ENCODE measurements around the gene CERS6.
"Not testable (repeated sequence)": the region's sequence is repeated elsewhere in the genome, so short reads cannot be mapped to it uniquely, and the experiment has no call there.

CERS6 gene, protein sequence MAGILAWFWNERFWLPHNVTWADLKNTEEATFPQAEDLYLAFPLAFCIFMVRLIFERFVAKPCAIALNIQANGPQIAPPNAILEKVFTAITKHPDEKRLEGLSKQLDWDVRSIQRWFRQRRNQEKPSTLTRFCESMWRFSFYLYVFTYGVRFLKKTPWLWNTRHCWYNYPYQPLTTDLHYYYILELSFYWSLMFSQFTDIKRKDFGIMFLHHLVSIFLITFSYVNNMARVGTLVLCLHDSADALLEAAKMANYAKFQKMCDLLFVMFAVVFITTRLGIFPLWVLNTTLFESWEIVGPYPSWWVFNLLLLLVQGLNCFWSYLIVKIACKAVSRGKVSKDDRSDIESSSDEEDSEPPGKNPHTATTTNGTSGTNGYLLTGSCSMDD

DNA sequence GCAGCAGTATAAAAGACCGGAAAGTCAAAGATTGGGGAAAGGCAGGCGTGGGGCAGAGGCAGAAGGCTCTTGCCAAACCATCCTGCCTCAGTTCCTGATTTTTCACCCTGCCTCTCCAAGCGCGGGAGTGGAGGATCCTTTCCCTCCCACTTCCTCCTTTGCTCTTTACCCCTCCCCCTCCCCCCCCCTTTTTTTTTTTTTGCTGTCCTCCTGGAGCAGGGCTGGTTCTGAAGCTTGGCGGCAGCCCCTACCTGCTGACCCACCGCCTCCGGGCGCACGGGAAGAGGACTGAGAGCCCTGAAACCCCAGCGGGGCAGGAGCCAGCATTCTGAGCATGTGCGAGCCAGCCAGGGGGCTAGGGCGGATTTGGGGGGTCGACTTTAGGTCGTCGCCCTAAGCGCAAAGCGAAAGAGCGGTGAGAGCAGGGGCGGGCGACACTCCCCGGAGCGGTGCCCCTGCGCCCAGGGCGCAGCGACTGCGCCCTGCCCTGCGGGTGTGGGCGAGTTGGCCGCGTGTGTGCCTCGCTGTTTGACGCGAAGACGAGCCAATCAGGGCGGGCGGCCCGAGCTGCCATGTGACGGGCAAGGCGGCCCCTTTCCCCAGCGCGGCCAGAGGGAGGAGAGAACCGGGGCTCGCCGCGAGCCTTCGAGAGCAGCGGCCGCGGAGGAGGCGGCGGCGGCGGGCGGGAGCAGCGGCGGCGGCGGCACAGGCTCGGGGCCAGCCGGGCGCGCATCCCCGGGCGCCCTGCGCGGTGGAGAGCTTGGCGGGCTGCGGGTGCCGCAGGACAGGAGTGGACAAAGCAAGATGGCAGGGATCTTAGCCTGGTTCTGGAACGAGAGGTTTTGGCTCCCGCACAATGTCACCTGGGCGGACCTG is at the start of gene CERS6:
Gene CERS6, plus strand, starts transcription at position 628 of the 876 bp plus-strand sequence. Its CDS starts 177 bp downstream, at position 805.
- DNase-seq, result peak; percentile 95

GRCh38 chr2:168412301-168412700 is 43.8 kb upstream of the CERS6 start:
- DNase-seq, result not testable (repeated sequence)

DNA sequence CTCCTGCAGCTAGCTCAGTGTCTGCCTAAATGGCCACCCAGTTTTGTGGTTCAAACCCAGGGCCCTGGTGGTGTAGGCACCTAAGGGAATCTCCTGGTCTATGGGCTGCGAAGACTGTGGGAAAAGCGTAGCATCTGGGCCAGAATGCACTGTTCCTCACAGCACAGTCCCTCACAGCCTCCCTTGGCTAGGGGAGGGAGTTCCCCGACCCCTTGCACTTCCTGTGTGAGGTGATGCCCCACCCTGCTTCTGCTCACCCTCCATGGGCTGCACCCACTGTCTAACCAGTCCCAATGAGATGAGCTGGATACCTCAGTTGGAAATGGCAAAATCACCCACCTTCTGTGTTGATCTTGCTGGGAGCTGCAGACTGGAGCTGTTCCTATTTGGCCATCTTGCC is 43.0 kb upstream of the CERS6 start:
- DNase-seq, result not testable (repeated sequence)

GRCh38 chr2:168416555-168416954 is 39.5 kb upstream of the CERS6 start:
- DNase-seq, result no peak

DNA sequence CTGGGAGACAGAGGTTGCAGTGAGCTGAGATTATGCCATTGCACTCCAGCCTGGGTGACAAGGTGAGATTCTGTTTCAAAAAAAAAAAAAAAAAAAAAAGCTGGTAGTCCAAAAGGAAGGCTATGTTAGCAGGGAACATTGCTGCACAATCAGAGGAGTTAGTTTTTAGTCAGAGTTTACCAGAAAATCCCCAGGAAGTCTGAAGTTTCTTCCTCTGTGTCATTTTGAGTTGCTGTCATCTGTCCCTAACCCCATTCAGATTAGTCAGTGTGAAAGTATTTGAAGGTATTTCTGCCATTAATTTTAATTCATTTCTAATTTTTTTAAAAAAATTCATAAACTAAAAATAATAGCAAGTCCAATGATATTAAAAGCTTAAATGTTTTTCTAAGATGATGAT is 33.5 kb upstream of the CERS6 start:
- no peak for DNase-seq

DNA sequence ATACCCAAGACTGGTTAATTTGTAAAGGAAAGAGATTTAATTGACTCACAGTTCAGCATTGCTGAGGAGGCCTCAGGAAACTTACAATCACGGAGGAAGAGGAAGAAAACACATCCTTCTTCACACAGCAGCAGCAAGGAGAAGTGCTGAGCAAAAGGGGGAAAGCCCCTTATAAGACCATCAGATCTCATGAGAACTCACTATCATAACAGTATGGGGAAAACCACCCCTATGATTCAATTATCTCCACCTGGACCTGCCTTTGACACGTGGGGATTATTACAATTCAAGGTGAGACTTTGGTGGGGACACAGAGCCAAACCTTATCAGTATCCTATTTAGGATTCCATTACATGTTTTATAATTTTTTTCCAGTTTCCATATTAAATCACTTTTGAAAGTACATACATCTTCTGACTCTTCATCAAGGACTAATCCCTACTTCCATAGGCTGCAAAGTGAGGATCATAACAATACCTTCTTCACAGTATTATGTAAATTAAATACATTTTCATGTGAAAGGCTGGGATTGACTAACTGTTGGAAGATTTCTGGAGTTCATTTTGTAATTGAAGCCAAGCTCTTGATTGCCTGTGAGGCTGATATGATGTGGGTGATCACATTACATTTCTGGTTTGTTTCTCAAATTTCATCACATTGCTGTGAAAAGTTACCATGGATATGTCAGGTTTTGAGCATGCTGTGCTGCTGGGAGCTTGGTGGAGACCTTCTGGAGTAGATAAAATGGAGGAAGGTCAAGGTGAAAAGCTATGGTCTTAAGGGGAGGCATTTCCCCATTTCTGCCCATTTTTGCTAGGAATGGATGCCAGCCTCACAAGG is 31.7 kb upstream of the CERS6 start:
- DNase-seq, result no peak

GRCh38 chr2:168424971-168425370 is 31.1 kb upstream of the CERS6 start:
- DNase-seq, result no peak

GRCh38 chr2:168426861-168427260 is 29.2 kb upstream of the CERS6 start:
- DNase-seq, result no peak

DNA sequence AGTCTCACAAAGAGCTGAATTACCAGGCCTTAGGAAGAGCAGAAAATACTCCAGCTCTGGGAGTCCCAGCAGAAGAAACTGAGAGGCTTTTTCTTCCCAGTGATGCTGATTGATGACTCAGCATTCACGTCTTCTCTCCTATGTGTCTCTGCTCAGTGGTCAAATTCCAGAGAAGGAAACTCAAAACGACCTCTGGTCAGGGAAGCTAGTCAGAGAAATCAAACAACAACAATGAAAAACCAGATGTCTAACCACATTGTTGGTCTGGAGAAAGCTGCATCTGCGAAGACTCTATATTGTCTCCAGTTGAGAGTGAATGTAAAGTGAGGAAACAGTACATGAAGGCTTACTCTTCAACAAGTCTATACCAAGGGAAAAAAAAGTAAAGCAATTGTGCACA is 28.6 kb upstream of the CERS6 start:
- DNase-seq, result no peak

DNA sequence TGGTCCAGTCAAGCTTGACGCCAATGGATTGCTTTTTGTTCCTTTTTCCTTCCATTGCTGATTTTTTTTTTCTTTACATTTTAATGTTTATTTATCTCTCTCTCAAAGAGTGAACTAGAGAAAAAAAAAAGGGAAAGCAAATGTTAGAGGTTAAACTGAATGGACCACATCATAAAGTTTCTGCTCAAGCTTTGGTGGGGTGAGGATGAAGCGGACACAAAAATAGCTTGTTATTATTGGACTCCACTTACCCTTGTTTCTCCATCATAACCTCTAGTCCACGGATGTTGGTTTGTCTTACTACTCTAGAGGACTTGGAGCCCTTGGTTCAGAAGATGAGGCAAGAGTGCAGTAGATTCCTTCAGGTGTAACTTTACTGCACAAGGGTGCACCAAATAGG is 27.6 kb upstream of the CERS6 start:
- no peak for DNase-seq

DNA sequence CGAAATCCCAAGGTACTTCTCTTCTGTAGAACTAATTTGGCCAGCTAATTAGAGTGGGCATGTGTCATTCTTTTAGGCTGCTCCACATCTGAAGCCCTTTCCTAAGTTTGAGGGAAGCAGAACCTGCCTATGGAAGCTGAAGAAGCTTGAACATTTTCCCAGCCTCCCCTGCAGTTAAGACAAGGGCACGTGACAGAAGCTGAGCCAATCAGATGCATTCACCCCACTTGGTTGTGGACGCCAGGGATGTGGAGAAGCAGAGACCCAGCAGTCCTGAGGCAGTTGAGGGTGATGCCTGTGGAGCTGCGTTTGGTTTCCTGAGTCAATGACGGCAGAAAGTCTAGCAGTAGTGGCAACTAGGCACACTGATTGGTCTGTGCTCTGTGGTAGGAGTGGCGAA is 26.1 kb upstream of the CERS6 start:
- no peak for DNase-seq

GRCh38 chr2:168430431-168430830 is 25.6 kb upstream of the CERS6 start:
- DNase-seq, result no peak

GRCh38 chr2:168431301-168432024 is 24.6 kb upstream of the CERS6 start:
- no peak for DNase-seq

DNA sequence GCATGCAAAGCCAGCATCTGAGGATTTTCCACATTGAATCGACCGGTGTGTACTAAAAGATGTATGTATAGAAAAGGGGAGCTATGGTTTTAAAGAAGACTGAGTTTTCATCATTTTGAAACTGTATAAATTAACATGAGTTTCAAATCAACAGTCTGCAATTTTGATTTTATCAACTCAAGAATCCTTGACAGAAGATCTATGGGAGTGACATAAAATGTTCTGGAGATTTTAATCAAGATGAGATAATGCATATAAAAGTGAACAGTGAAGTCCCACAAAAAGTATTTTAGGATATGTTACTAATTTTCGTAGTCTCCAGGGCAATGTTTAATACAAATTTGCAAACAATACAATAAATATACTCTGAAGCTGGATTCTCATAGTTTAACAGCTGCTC is 24.0 kb upstream of the CERS6 start:
- DNase-seq, result no peak

DNA sequence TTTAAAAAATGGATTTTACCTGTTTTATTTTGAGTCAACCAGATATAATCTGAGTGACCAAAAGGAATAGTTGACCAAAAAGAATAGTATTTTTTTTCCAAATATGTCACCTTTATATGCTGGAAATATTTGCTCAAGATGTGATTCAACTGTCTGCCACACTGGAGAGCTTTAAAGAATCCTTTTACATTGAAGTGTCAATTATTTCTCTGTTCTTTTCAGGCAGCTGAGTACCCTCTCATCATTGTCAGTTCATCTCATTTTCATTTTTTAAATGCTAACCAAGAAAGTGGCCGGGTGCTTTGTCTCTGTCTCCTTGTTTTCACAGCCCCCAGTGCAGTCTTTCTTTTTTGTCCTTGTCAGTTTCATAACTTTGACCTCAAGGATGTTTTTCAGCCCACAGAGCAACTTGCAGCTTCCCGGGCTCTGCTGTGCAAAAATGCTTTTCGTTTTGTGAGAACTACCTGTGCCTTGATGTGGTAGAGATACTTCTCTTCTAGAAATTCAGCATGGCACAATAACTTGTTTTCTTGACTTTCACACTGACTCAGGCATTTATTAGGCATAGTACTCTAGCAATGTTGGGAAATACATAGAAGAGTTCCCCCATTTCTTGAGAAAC is 23.4 kb upstream of the CERS6 start:
- DNase-seq, result no peak

GRCh38 chr2:168433527-168433926 is 22.5 kb upstream of the CERS6 start:
- peak; percentile 24 for DNase-seq

- DNase-seq, result peak; percentile 88
Observed at GRCh38 chr2:168434146-168434545, 21.9 kb upstream of the CERS6 start.

DNA sequence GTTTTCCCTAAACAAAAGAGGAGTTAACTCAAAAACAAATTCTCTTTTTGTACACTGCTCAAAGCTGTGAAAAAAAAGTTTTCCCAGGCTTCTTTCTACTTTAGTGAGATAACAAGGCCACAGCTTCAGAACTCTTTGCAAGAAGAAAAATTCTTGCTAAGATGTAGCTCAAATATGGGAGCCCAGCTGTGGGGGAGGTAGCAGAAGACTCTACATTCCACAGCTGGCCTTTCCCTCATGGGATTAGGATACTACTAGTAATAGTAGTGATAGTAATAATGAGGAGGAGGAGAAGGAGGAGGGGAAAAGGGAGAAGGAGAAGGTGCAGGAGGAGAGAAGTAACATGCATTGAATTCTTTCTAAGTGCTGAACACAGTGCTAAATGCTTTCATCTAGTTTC is 19.2 kb upstream of the CERS6 start:
- DNase-seq, result no peak

DNA sequence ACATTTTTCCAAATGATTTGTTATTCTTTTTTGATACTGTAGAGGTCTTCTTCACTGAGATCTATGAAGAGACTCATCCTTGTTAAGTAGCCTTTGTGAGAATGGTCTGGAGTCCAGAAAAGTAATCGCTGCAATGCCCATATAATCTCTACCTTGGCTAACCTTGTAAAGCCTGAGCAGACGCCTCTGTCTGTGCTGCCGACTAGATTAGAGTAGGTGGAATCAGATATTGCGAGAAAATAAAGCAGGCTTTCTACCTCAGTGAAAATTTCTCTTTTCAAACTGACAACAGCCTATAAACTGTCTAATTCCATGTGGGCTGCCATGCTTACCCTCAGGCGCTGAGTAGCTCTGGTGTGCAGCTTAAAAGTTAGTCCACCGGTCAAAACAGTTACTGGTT is 17.5 kb upstream of the CERS6 start:
- DNase-seq, result no peak

DNA sequence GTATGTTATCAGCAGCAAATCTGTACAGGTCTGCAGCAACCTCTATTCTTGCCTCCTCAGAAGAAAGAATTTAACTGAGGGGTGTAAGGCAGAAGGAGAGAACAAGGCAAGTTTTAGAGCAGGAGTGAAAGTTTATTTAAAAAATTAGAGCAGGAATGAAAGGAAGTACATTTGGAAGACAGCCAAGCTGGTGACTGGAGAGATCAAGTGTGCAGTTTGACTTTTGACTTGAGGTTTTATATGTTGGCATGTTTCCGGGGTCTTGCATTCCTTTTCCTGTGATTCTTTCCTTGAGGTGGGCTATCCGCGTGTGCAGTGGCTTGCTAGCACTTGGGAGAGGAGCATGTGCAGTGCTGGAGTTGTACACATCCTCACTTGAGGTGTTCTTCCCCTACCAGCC is 16.5 kb upstream of the CERS6 start:
- peak; percentile 15 for DNase-seq

- DNase-seq, result no peak
Observed at GRCh38 chr2:168441214-168441872, 14.7 kb upstream of the CERS6 start.

All from NCI-H69 (cell line).